ENCODE measurements around the gene SLC23A3. TPM values are rescaled to one million over a fixed set of nuclear protein-coding genes. Genes with fewer than 3 reads are reported as not detected.

SLC23A3 gene
- total and polyA plus RNA-seq, 9 of the 15 experiments (the other 6 are each of a cell fraction or from before 2014, with no cell fraction given): 0.06 to 0.64 (median 0.16) TPM

DNA sequence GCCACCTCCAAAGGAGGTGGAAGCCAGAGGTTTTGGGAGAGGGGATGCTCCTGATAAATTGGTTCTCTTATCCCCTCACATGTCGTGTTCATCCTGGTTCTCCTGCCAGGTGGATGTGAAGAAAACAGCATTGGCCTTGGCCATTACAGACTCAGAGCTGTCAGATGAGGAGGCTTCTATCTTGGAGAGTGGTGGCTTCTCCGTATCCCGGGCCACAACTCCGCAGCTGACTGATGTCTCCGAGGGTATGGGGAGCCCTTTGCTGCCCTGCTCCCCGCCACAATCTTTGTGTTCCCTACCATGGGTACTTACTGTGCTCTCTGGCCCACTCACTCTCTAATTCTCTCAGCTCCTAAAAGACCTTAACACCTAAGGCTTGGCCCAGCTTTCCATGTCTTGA, 11.7 kb upstream of the SLC23A3 start:
- BruUV-seq (replicated peaks): no TSS peak
- Histone ChIP-seq H3K9ac (ENCODE audit: insufficient read depth in 1 of 2, low read depth in 2 of 2, low read length in 2 of 2) (no peak overlapping the region), H3K79me2 (ENCODE audit: control insufficient read depth, insufficient read depth, low read length) (peaks cover 30% of the 10 kb centered on the region), H4K20me1 (replicated peaks; ENCODE audit: control insufficient read depth, insufficient read depth, low read length) (no peaks in the 10 kb centered on the region), H3K27ac (ENCODE audit: extremely low read depth, low read depth, low read length) (no peak overlapping the region), H3K4me2 (ENCODE audit: insufficient read depth, low read length) (no peak overlapping the region), H2AFZ (ENCODE audit: low read depth, low read length) (no peak overlapping the region), H3K36me3 (ENCODE audit: control insufficient read depth, insufficient read depth, low read length) (peaks cover 62% of the 10 kb centered on the region; the same call in 2 of the 3 replicates), H3K9me1 (ENCODE audit: control insufficient read depth, insufficient read depth, low read length) (no peaks in the 10 kb centered on the region), H3K4me3 (no peak overlapping the region), H3K9me3 (replicated peaks; ENCODE audit: control insufficient read depth, insufficient read depth, low read depth, low read length) (no peaks in the 10 kb centered on the region), H3K27me3 (ENCODE audit: control insufficient read depth in 2 of 2, insufficient read depth in 2 of 2, low read length in 2 of 2) (no peaks in the 10 kb centered on the region), H3K4me1 (replicated peaks in 1 of 2; ENCODE audit: control insufficient read depth in 2 of 2, insufficient read depth in 2 of 2, low read length in 2 of 2) (peaks cover 8 to 16% of the 10 kb centered on the region in 2 experiments; a peak in 4 of 5 replicates)
- DNase-seq (ENCODE audit: extremely low read depth in 1 of 4, low spot score in 3 of 4) (no peak), ATAC-seq (no peak), FAIRE-seq (no peak)
- WGBS (ENCODE audit: insufficient coverage, low coverage, missing lambda C conversion rate): 100% methylated on average over 5 of the region's 6 CpGs
- no peak for TF ChIP-seq FOSL1 (tag; conservative IDR thresholded peaks at IDR 0.05)
- TF ChIP-seq NFATC3 (IDR thresholded peaks at IDR 0.05): no peak
- no peak for TF ChIP-seq TRIM24 (IDR thresholded peaks at IDR 0.05)
- no peak for TF ChIP-seq TBL1XR1 (IDR thresholded peaks at IDR 0.05; ENCODE audit: low read length in 2 of 2)
- TF ChIP-seq, protein P1, sequence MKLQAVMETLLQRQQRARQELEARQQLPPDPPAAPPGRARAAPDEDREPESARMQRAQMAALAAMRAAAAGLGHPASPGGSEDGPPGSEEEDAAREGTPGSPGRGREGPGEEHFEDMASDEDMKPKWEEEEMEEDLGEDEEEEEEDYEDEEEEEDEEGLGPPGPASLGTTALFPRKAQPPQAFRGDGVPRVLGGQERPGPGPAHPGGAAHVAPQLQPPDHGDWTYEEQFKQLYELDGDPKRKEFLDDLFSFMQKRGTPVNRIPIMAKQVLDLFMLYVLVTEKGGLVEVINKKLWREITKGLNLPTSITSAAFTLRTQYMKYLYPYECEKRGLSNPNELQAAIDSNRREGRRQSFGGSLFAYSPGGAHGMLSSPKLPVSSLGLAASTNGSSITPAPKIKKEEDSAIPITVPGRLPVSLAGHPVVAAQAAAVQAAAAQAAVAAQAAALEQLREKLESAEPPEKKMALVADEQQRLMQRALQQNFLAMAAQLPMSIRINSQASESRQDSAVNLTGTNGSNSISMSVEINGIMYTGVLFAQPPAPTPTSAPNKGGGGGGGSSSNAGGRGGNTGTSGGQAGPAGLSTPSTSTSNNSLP (IDR thresholded peaks at IDR 0.05; ENCODE audit: borderline replicate concordance, low read depth, low read length): no peak
- TF ChIP-seq NELFE (IDR thresholded peaks at IDR 0.05; ENCODE audit: insufficient read depth, insufficient read length): no peak
- no peak for TF ChIP-seq U2AF2 (optimal IDR thresholded peaks at IDR 0.05; ENCODE audit: low read depth, low read length)
- no peak for TF ChIP-seq E2F6 (IDR thresholded peaks at IDR 0.05; ENCODE audit: borderline replicate concordance in 1 of 2, extremely low read depth in 1 of 2, insufficient read depth in 1 of 2, insufficient read length in 1 of 2, low read depth in 1 of 2, low read length in 1 of 2, poor library complexity in 1 of 2, severe bottlenecking in 1 of 2)
- no peak for TF ChIP-seq USF2 (CRISPR knock-in tag; IDR thresholded peaks at IDR 0.05)
- in situ Hi-C loops (cut with MboI) (no loop called here), intact Hi-C loops (cut with micrococcal nuclease) (no loop called here)
- ChIA-PET CTCF (ENCODE audit: low intra/inter-chr PET ratio) (no interaction called here), POLR2A (interaction anchor here (0.5 to 2.5 kb wide), 5 partner anchors 11 to 187 kb away, joined by 3 to 10 read pairs (median 3); partner anchors contain the start of gene ZFAND2B)
